Liver (tissue), 9 donors: ENCODE results near the gene BCKDK. TPM values are rescaled to one million over a fixed set of nuclear protein-coding genes. Genes with fewer than 3 reads are reported as not detected.

Experiments used
- DNase-seq: peaks from one replicate; pipeline ENCODE4 v3.0.0-alpha.2; 2017; ENCODE audit warnings: low spot score
- H3K27ac ChIP-seq, 2 donors: one replicate each; pipeline ENCODE4 v1.7.0; 2013; ENCODE audit warnings: inconsistent platforms in 2 of 2, low read length in 2 of 2, control low read depth in 1 of 2, low read depth in 1 of 2, mild to moderate bottlenecking in 1 of 2
- H3K27me3 ChIP-seq, 4 donors: one replicate each; pipeline versions ENCODE4 v1.6.1 to v1.7.0; 2013; ENCODE audit warnings: low read length in 3 of 4, inconsistent platforms in 1 of 4, mild to moderate bottlenecking in 1 of 4, moderate library complexity in 1 of 4; ENCODE audit not compliant: control insufficient read depth in 4 of 4, insufficient read depth in 4 of 4
- H3K36me3 ChIP-seq, 4 donors: one replicate each; pipeline versions ENCODE4 v1.6.1 to v1.7.0; 2013; ENCODE audit warnings: low read length in 3 of 4, mild to moderate bottlenecking in 3 of 4, low read depth in 1 of 4, moderate library complexity in 1 of 4; ENCODE audit not compliant: control insufficient read depth in 4 of 4, insufficient read depth in 3 of 4
- H3K4me1 ChIP-seq, 4 donors: one replicate each; pipeline versions ENCODE4 v1.6.1 to v1.7.0; 2013; ENCODE audit warnings: low read length in 3 of 4, mild to moderate bottlenecking in 3 of 4, moderate library complexity in 1 of 4; ENCODE audit not compliant: control insufficient read depth in 4 of 4, insufficient read depth in 4 of 4
- H3K4me3 ChIP-seq, 3 donors: one replicate each; pipeline versions ENCODE4 v1.6.1 to v1.7.0; 2013; ENCODE audit warnings: low read length in 3 of 3, control low read depth in 1 of 3, low read depth in 1 of 3, mild to moderate bottlenecking in 1 of 3
- H3K9ac ChIP-seq, 2 donors: one replicate each; pipeline ENCODE4 v1.7.0; 2013; ENCODE audit warnings: low read length in 2 of 2, mild to moderate bottlenecking in 2 of 2, moderate library complexity in 2 of 2, control low read depth in 1 of 2, low read depth in 1 of 2
- H3K9me3 ChIP-seq, 4 donors: one replicate each; pipeline versions ENCODE4 v1.6.1 to v1.7.0; 2013; ENCODE audit warnings: low read length in 3 of 4; ENCODE audit not compliant: control insufficient read depth in 4 of 4
- EGR1 ChIP-seq, 2 donors: IDR thresholded peaks; 2 replicates each; pipeline ENCODE4 v1.6.1; 2016 to 2018; ENCODE audit warnings: antibody characterized with exemption in 2 of 2, low read depth in 2 of 2
- FOXA1 ChIP-seq: IDR thresholded peaks from 2 replicates; pipeline ENCODE4 v1.6.1; 2016; ENCODE audit warnings: antibody characterized with exemption
- FOXA2 ChIP-seq: IDR thresholded peaks from 2 replicates; pipeline ENCODE4 v1.6.1; 2016; ENCODE audit warnings: antibody characterized with exemption
- GABPA ChIP-seq, 2 donors: IDR thresholded peaks in 1 of 2; conservative IDR thresholded peaks in 1 of 2; 2 replicates each; pipeline ENCODE4 v1.6.1; 2016; ENCODE audit warnings: antibody characterized with exemption in 2 of 2, mild to moderate bottlenecking in 1 of 2, moderate library complexity in 1 of 2
- HNF4G ChIP-seq: IDR thresholded peaks from 2 replicates; pipeline ENCODE4 v1.6.1; 2016; ENCODE audit warnings: antibody characterized with exemption
- JUND ChIP-seq, 2 donors: IDR thresholded peaks; 2 replicates each; pipeline ENCODE4 v1.6.1; 2016; ENCODE audit warnings: antibody characterized with exemption in 2 of 2
- RAD21 ChIP-seq, 2 donors: IDR thresholded peaks; 2 replicates each; pipeline ENCODE4 v1.6.1; 2016; ENCODE audit warnings: antibody characterized with exemption in 2 of 2, mild to moderate bottlenecking in 2 of 2
- TAF1 ChIP-seq: conservative IDR thresholded peaks from 2 replicates; pipeline ENCODE4 v1.6.1; 2016; ENCODE audit warnings: antibody characterized with exemption, mild to moderate bottlenecking
- YY1 ChIP-seq: IDR thresholded peaks from 2 replicates; pipeline ENCODE4 v1.6.1; 2016; ENCODE audit warnings: antibody characterized with exemption, mild to moderate bottlenecking
- WGBS: extraction: QIAGEN DNeasy Blood & Tissue Kit; methylation state at CpG from one replicate; pipeline ENCODE4 v1.1.7; 2013; 5-methylcytosine and 5-hydroxymethylcytosine counted together
- polyA plus RNA-seq, 2 donors: library from polyadenylated mRNA; stranded (reverse) in 1 of 2; unstranded in 1 of 2; fragments of 200-250 nt in 1 of 2; fragments of >200 nt in 1 of 2; fragmentation: Nextera tagmentation in 1 of 2; extraction: Ambion mirVana in 1 of 2; gene quantifications; one replicate each; pipeline versions ENCODE4 v1.2.1 to v1.2.3, GENCODE V29; 2013 to 2015
- total RNA-seq, 2 donors: library from RNA; depleted of rRNA; stranded (reverse); fragments of >200 nt; gene quantifications; one replicate each; pipeline ENCODE4 v1.2.3, GENCODE V29; 2014
- TF ChIP-seq, protein P1 (sequence below): IDR thresholded peaks from 2 replicates; pipeline ENCODE4 v1.6.1; 2016; ENCODE audit warnings: antibody characterized with exemption
- TF ChIP-seq, protein P2 (sequence below): IDR thresholded peaks from 2 replicates; pipeline ENCODE4 v1.6.1; 2016; ENCODE audit warnings: antibody characterized with exemption, mild to moderate bottlenecking
- TF ChIP-seq, protein P3 (sequence below): IDR thresholded peaks from 2 replicates; pipeline ENCODE4 v1.6.1; 2016; ENCODE audit warnings: antibody characterized with exemption
- TF ChIP-seq, protein P4 (sequence below): IDR thresholded peaks from 2 replicates; pipeline ENCODE4 v1.6.1; 2016; ENCODE audit warnings: antibody characterized with exemption
- donor health status: healthy.
- donor health status: healthy.
- donor health status: healthy.
- donor health status: healthy.
- donor health status: healthy.

BCKDK gene
- total and polyA plus RNA-seq, 4 donors, result 10.0 to 41.6 (median 34.9) TPM

DNA sequence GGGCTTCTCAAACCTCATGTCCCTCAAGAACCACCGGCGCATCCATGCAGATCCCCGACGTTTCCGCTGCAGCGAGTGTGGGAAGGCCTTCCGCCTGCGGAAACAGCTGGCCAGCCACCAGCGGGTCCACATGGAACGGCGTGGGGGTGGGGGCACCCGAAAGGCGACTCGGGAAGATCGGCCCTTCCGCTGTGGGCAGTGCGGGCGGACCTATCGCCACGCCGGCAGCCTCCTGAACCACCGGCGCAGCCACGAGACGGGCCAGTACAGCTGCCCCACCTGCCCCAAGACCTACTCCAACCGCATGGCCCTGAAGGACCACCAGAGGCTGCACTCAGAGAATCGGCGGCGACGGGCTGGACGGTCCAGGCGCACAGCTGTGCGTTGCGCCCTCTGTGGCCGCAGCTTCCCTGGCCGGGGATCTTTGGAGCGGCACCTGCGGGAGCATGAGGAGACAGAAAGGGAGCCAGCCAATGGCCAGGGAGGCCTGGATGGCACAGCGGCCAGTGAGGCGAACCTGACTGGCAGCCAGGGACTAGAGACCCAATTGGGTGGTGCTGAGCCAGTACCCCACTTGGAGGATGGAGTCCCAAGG is 28.1 kb upstream of the BCKDK start:
- Histone ChIP-seq H3K9me3 (no peaks in the 10 kb centered on the region), H3K36me3 (peaks cover 6 to 62% (median 26%) of the 10 kb centered on the region in 4 donors), H3K9ac (no peak overlapping the region), H3K4me1 (peaks cover 0 to 6% (median 2%) of the 10 kb centered on the region in 4 donors), H3K4me3 (no peak overlapping the region), H3K27me3 (no peaks in the 10 kb centered on the region), H3K27ac (no peak overlapping the region)
- DNase-seq, result no peak
- 98% methylated on average over 40 of the region's 40 CpGs for WGBS
- TF ChIP-seq, protein P1, sequence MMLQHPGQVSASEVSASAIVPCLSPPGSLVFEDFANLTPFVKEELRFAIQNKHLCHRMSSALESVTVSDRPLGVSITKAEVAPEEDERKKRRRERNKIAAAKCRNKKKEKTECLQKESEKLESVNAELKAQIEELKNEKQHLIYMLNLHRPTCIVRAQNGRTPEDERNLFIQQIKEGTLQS, result no peak
- TF ChIP-seq, protein P2, sequence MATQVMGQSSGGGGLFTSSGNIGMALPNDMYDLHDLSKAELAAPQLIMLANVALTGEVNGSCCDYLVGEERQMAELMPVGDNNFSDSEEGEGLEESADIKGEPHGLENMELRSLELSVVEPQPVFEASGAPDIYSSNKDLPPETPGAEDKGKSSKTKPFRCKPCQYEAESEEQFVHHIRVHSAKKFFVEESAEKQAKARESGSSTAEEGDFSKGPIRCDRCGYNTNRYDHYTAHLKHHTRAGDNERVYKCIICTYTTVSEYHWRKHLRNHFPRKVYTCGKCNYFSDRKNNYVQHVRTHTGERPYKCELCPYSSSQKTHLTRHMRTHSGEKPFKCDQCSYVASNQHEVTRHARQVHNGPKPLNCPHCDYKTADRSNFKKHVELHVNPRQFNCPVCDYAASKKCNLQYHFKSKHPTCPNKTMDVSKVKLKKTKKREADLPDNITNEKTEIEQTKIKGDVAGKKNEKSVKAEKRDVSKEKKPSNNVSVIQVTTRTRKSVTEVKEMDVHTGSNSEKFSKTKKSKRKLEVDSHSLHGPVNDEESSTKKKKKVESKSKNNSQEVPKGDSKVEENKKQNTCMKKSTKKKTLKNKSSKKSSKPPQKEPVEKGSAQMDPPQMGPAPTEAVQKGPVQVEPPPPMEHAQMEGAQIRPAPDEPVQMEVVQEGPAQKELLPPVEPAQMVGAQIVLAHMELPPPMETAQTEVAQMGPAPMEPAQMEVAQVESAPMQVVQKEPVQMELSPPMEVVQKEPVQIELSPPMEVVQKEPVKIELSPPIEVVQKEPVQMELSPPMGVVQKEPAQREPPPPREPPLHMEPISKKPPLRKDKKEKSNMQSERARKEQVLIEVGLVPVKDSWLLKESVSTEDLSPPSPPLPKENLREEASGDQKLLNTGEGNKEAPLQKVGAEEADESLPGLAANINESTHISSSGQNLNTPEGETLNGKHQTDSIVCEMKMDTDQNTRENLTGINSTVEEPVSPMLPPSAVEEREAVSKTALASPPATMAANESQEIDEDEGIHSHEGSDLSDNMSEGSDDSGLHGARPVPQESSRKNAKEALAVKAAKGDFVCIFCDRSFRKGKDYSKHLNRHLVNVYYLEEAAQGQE, result no peak
- TF ChIP-seq YY1, result no peak
- TF ChIP-seq EGR1 (IDR thresholded peaks at IDR 0.05; ENCODE audit: low read depth in 2 of 2), result no peak

DNA sequence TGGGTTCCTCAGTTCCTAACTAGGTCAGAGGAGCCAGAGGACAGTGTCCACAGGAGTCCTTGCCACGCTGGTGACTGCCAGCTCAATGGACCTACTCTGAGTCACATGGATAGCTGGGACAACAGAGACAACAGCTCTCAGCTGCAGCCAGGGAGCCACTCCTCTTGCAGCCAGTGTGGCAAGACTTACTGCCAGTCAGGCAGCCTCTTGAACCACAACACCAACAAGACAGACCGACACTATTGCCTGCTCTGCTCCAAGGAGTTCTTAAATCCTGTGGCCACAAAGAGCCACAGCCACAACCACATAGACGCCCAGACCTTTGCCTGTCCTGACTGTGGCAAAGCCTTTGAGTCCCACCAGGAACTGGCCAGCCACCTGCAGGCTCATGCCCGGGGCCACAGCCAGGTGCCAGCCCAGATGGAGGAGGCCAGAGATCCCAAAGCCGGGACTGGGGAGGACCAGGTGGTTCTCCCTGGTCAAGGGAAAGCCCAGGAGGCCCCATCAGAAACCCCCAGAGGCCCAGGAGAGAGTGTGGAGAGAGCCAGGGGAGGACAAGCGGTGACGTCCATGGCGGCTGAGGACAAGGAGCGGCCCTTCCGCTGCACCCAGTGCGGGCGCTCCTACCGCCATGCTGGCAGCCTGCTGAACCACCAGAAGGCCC is 27.3 kb upstream of the BCKDK start:
- no peak for TF ChIP-seq HNF4G
- TF ChIP-seq, protein P3, sequence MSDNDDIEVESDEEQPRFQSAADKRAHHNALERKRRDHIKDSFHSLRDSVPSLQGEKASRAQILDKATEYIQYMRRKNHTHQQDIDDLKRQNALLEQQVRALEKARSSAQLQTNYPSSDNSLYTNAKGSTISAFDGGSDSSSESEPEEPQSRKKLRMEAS, result no peak
- no peak for TF ChIP-seq TAF1
- no peak for TF ChIP-seq YY1
- no peak for TF ChIP-seq RAD21 (IDR thresholded peaks at IDR 0.05)
- TF ChIP-seq, protein P4, sequence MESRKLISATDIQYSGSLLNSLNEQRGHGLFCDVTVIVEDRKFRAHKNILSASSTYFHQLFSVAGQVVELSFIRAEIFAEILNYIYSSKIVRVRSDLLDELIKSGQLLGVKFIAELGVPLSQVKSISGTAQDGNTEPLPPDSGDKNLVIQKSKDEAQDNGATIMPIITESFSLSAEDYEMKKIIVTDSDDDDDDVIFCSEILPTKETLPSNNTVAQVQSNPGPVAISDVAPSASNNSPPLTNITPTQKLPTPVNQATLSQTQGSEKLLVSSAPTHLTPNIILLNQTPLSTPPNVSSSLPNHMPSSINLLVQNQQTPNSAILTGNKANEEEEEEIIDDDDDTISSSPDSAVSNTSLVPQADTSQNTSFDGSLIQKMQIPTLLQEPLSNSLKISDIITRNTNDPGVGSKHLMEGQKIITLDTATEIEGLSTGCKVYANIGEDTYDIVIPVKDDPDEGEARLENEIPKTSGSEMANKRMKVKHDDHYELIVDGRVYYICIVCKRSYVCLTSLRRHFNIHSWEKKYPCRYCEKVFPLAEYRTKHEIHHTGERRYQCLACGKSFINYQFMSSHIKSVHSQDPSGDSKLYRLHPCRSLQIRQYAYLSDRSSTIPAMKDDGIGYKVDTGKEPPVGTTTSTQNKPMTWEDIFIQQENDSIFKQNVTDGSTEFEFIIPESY, result no peak
- TF ChIP-seq, protein P2, result no peak
- TF ChIP-seq GABPA (IDR thresholded peaks at IDR 0.05 in 1 of 2, conservative IDR thresholded peaks at IDR 0.05 in 1 of 2), result no peak
- no peak for TF ChIP-seq FOXA1
- TF ChIP-seq, protein P1, result no peak
- TF ChIP-seq FOXA2, result no peak
- TF ChIP-seq JUND (IDR thresholded peaks at IDR 0.05), result no peak
- WGBS, result 91% methylated on average over 13 of the region's 13 CpGs
- no peak overlapping the region for H3K27ac ChIP-seq
- H3K9ac ChIP-seq, result no peak overlapping the region
- no peaks in the 10 kb centered on the region for H3K9me3 ChIP-seq
- H3K4me1 ChIP-seq, result no peaks in the 10 kb centered on the region
- no peak overlapping the region for H3K4me3 ChIP-seq
- no peaks in the 10 kb centered on the region for H3K27me3 ChIP-seq
- H3K36me3 ChIP-seq, result peaks cover 8 to 64% (median 28%) of the 10 kb centered on the region in 4 donors
- no peak for DNase-seq
